Endothelial cell of umbilical vein (primary cell): Measurements from ENCODE around the gene MYO5B. TPM values are rescaled to one million over a fixed set of nuclear protein-coding genes. Genes with fewer than 3 reads are reported as not detected.

Experiments used
- BruUV-seq: library from RNA; stranded (reverse); fragments of 400-500 nt; replicated peaks from 2 replicates; lab custom pipeline; 2021; lab: Mats Ljungman, UMichigan
- CTCF ChIA-PET: fragments of 300-600, 350-600 bp; sonication (Branson Sonifier 250); formaldehyde crosslinking; loops from one replicate; lab custom pipeline; 2021; ENCODE audit warnings: antibody characterized with exemption, inconsistent platforms; lab: Charles Lee
- POLR2A ChIA-PET: fragments of 300-600, 350-600 bp; sonication (Branson Sonifier 250); formaldehyde crosslinking; loops from one replicate; lab custom pipeline; 2021; ENCODE audit warnings: antibody characterized with exemption, inconsistent platforms; lab: Charles Lee
- DNase-seq: peaks from one replicate; pipeline ENCODE4 v3.0.0-alpha.2; 2011; ENCODE audit warnings: low read depth, low spot score
- FAIRE-seq: peaks from 2 replicates; lab custom pipeline; 2011; peaks lifted over from hg19 to GRCh38; lab: Jason Lieb, UNC
- H2AFZ ChIP-seq: 2 replicates; pipeline ENCODE4 v1.6.0; 2012; ENCODE audit warnings: low read depth, low read length, control low read depth, inconsistent platforms
- H3K27ac ChIP-seq: 2 replicates; pipeline ENCODE4 v1.5.1; 2011; ENCODE audit warnings: low read depth, mild to moderate bottlenecking, control low read depth, low read length, moderate library complexity; ENCODE audit not compliant: insufficient read depth
- H3K27me3 ChIP-seq, 2 experiments: 2 replicates each; pipeline versions ENCODE4 v1.6.0 to v1.6.1; 2011; ENCODE audit warnings: low read length in 2 of 2, mixed read lengths in 1 of 2; ENCODE audit not compliant: control insufficient read depth in 2 of 2, insufficient read depth in 2 of 2
- H3K36me3 ChIP-seq, 2 experiments: 2 replicates in 1 of 2; 3 replicates in 1 of 2; pipeline ENCODE4 v1.5.1; 2011; ENCODE audit warnings: low read length in 2 of 2, mild to moderate bottlenecking in 1 of 2, moderate library complexity in 1 of 2; ENCODE audit not compliant: control insufficient read depth in 2 of 2, insufficient read depth in 2 of 2; ENCODE audit errors: extremely low read depth in 1 of 2
- H3K4me1 ChIP-seq: 3 replicates; pipeline ENCODE4 v1.5.1; 2011; ENCODE audit warnings: mild to moderate bottlenecking, low read length; ENCODE audit not compliant: control insufficient read depth, insufficient read depth; ENCODE audit errors: extremely low read depth
- H3K4me2 ChIP-seq: 2 replicates; pipeline ENCODE4 v1.6.1; 2011; ENCODE audit warnings: low read length, control low read depth, mixed read lengths; ENCODE audit not compliant: insufficient read depth
- H3K4me3 ChIP-seq, 3 experiments: fragments of 200-600 bp in 1 of 3; sonication (generic), shearing (Covaris generic) in 1 of 3; replicated peaks in 1 of 3; 2 replicates each; pipeline ENCODE4 v1.5.1; 2011 to 2016; ENCODE audit warnings: control low read depth in 3 of 3, low read length in 3 of 3, mild to moderate bottlenecking in 2 of 3, inconsistent platforms in 1 of 3, low read depth in 1 of 3, moderate library complexity in 1 of 3; ENCODE audit not compliant: insufficient read depth in 1 of 3
- H3K79me2 ChIP-seq: 2 replicates; pipeline ENCODE4 v1.6.0; 2012; ENCODE audit warnings: low read length, inconsistent platforms; ENCODE audit not compliant: control insufficient read depth, insufficient read depth
- H3K9ac ChIP-seq: replicated peaks from 2 replicates; pipeline ENCODE3; 2011; ENCODE audit warnings: low read length, control low read depth; ENCODE audit not compliant: insufficient read depth; ENCODE audit errors: extremely low read depth
- H3K9me1 ChIP-seq: replicated peaks from 3 replicates; pipeline ENCODE4 v1.6.0; 2011; ENCODE audit warnings: mild to moderate bottlenecking, low read length; ENCODE audit not compliant: control insufficient read depth, insufficient read depth; ENCODE audit errors: extremely low read depth
- H3K9me3 ChIP-seq: replicated peaks from 2 replicates; pipeline ENCODE4 v1.5.1; 2012; ENCODE audit warnings: low read length, inconsistent platforms; ENCODE audit not compliant: control insufficient read depth, insufficient read depth
- H4K20me1 ChIP-seq: replicated peaks from 2 replicates; pipeline ENCODE3; 2011; ENCODE audit warnings: mild to moderate bottlenecking, low read length; ENCODE audit not compliant: control insufficient read depth, insufficient read depth; ENCODE audit errors: extremely low read depth
- CTCF ChIP-seq, 2 donors: IDR thresholded peaks; 1 replicate in 1 of 2; 2 replicates in 1 of 2; pipeline ENCODE4 v1.5.1; 2011; ENCODE audit warnings: low read length in 2 of 2, mild to moderate bottlenecking in 2 of 2, moderate library complexity in 2 of 2, control low read depth in 1 of 2, inconsistent platforms in 1 of 2, low read depth in 1 of 2; ENCODE audit not compliant: insufficient read depth in 1 of 2; ENCODE audit errors: extremely low read depth in 1 of 2
- EZH2 ChIP-seq: IDR thresholded peaks from 2 replicates; pipeline ENCODE4 v1.6.1; 2012; ENCODE audit warnings: borderline replicate concordance, low read depth, mild to moderate bottlenecking, moderate library complexity, low read length, inconsistent platforms; ENCODE audit not compliant: severe bottlenecking
- FOS ChIP-seq: IDR thresholded peaks from 2 replicates; pipeline ENCODE4 v1.6.1; 2011; ENCODE audit warnings: mild to moderate bottlenecking, low read length, moderate library complexity, borderline replicate concordance; ENCODE audit not compliant: insufficient read depth
- GATA2 ChIP-seq: IDR thresholded peaks from 2 replicates; pipeline ENCODE4 v1.7.0; 2011; ENCODE audit warnings: low read depth, mild to moderate bottlenecking, moderate library complexity, mixed read lengths, low read length; ENCODE audit not compliant: insufficient read length, insufficient read depth
- JUN ChIP-seq: IDR thresholded peaks from 2 replicates; pipeline ENCODE4 v1.6.1; 2011; ENCODE audit warnings: borderline replicate concordance, low read depth; ENCODE audit not compliant: insufficient read length, insufficient read depth
- MAX ChIP-seq: IDR thresholded peaks from 2 replicates; pipeline ENCODE4 v1.6.1; 2011; ENCODE audit not compliant: insufficient read depth, insufficient read length
- MYC ChIP-seq: IDR thresholded peaks from one replicate; pipeline ENCODE4 v1.6.1; 2011; ENCODE audit warnings: mild to moderate bottlenecking, low read depth, low read length
- POLR2A ChIP-seq: IDR thresholded peaks from 2 replicates; pipeline ENCODE4 v1.6.1; 2012; ENCODE audit warnings: low read depth, mild to moderate bottlenecking, control low read depth, low read length
- POLR2AphosphoS5 ChIP-seq: IDR thresholded peaks from 2 replicates; pipeline ENCODE4 v1.6.1; 2012; ENCODE audit warnings: low read depth, mild to moderate bottlenecking, control low read depth, low read length, moderate library complexity; ENCODE audit not compliant: insufficient read depth
- dilution Hi-C: fragments of 300-500 bp; cut with MboI; formaldehyde crosslinking; loops from one replicate; pipeline ENCODE4 v1.15.0; 2019; ENCODE audit warnings: low sequenced_read_pairs; ENCODE audit not compliant: extremely low pct_ligation_motif_present
- intact Hi-C: fragments of 100-400 bp; cut with micrococcal nuclease; formaldehyde crosslinking; loops from one replicate; pipeline ENCODE4 v1.10.0; 2022
- polyA plus RNA-seq, 4 experiments: library from polyadenylated mRNA; depleted of rRNA in 3 of 4; stranded (reverse) in 3 of 4; unstranded in 1 of 4; fragments of >200 nt; gene quantifications; 2 replicates each; pipeline versions ENCODE4 v1.2.1 to v1.2.3, GENCODE V29; 2011 to 2012; ENCODE audit warnings: missing spikeins in 1 of 4
- total RNA-seq: library from RNA; stranded (reverse); gene quantifications from 2 replicates; pipeline ENCODE4 v1.2.3, GENCODE V29; 2021

The MYO5B gene
- total and polyA plus RNA-seq, 2 donors (not counting 3 experiments of a cell fraction or from before 2014, with no cell fraction given) = 0.54 to 1.1 TPM

DNA sequence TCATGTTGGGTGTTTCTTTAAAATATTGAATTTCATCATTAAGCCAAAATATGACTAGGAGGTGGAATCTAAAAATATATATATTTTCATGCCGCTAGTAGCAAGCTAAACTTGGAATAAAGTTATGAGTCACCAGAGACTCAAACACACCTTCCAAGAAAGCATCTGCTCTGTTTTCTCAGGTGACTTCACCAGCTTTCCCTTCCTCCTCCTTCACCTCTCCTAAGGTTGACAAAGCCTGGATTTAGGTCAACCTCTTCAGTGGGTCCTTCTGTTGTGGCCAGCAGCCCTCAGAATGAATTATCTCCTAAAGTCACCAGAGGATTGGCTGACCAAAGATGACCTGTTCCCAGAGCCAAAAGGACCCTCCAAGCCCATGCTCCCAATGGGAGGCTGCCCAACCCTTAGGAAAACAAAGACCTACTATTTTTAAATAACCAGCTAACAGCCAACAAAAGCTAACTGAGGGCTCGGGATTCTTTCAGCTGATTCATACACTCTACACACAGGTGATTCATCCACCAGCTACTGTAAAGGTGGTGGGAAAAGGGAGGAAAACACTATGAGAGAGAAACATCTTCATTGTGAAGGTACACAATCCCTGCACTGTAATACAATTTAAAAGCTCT lies 113.9 kb downstream of the MYO5B start:
- Histone ChIP-seq H3K9me1 (no peaks in the 10 kb centered on the region), H3K36me3 (no peaks in the 10 kb centered on the region), H3K4me3 (no peak overlapping the region), H3K27ac (no peak overlapping the region), H3K9ac (no peak overlapping the region), H3K4me1 (no peaks in the 10 kb centered on the region), H2AFZ (no peak overlapping the region), H4K20me1 (no peaks in the 10 kb centered on the region), H3K4me2 (no peak overlapping the region), H3K79me2 (no peaks in the 10 kb centered on the region), H3K9me3 (no peaks in the 10 kb centered on the region), H3K27me3 (no peaks in the 10 kb centered on the region)
- TF ChIP-seq JUN (no peak), MYC (no peak), MAX (no peak)
- DNase-seq (no peak), FAIRE-seq (no peak)
- intact Hi-C loops = no loop called here
- dilution Hi-C loops = no loop called here
- ChIA-PET POLR2A (no interaction called here), CTCF (no interaction called here)
- BruUV-seq = no TSS peak

DNA sequence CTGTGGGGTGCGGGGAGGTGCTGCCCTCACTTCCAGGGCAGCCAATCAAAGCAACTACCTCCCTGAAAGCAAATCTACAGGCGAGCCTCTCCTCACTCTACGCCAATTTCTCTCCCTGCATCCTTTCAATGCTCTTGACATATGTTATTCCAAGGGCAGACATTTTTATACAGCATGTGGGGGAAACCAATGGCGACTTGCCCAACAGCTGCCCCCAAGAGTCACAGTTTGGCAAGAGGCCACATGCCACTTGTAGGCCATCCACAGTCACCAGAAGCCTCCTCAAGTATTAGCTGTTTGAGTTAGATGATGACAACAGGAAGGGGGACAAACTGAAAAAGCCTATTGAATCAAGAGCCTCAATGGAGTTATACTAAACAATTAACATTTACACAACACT lies 114.6 kb downstream of the MYO5B start:
- DNase-seq = no peak
- Histone ChIP-seq H3K79me2 (no peaks in the 10 kb centered on the region), H3K27ac (no peak overlapping the region), H3K9me3 (no peaks in the 10 kb centered on the region), H4K20me1 (no peaks in the 10 kb centered on the region), H3K4me1 (no peaks in the 10 kb centered on the region), H3K4me2 (no peak overlapping the region), H3K36me3 (no peaks in the 10 kb centered on the region), H3K4me3 (no peak overlapping the region), H2AFZ (no peak overlapping the region), H3K9ac (no peak overlapping the region), H3K9me1 (no peaks in the 10 kb centered on the region), H3K27me3 (no peaks in the 10 kb centered on the region)
- POLR2A ChIA-PET = no interaction called here
- TF ChIP-seq FOS (no peak), MYC (no peak), GATA2 (no peak), CTCF (IDR thresholded peaks at IDR 0.05; ENCODE audit: extremely low read depth in 1 of 2, insufficient read depth in 1 of 2, low read depth in 1 of 2, low read length in 2 of 2) (no peak), JUN (no peak), POLR2A (no peak), EZH2 (no peak), MAX (no peak), POLR2AphosphoS5 (no peak)
- intact Hi-C loops (no loop called here), dilution Hi-C loops (no loop called here)
- CTCF ChIA-PET = no interaction called here
- no peak for FAIRE-seq
- BruUV-seq = no TSS peak
